Measurements from ENCODE around the gene PPP4R1.

PPP4R1 gene

GRCh38 chr18:9596226-9596625, 18.1 kb downstream of the PPP4R1 start:
- peak overlapping the region in 1 of 2 experiments; percentile 19 for H3K4me3 ChIP-seq (ENCODE audit: insufficient read depth in 1 of 2, low read depth in 1 of 2, low read length in 2 of 2)
- no peak overlapping the region for H2AFZ ChIP-seq (ENCODE audit: low read depth, low read length)
- no peak overlapping the region for H2BK15ac ChIP-seq (ENCODE audit: low read depth, poor library complexity, severe bottlenecking)
- no peak overlapping the region for H4K8ac ChIP-seq (ENCODE audit: low read length)
- no peak overlapping the region for H3K23ac ChIP-seq (ENCODE audit: low read length in 2 of 2)
- H3K4me2 ChIP-seq (ENCODE audit: low read length, poor library complexity, severe bottlenecking): no peak overlapping the region
- DNase-seq: no peak
- no peak overlapping the region for H2AK5ac ChIP-seq (ENCODE audit: low read length, severe bottlenecking)
- WGBS: 100% methylated on average over 1 of the region's 3 CpGs
- H2BK120ac ChIP-seq (ENCODE audit: low read depth, low read length): no peak overlapping the region
- no peak overlapping the region for H3K18ac ChIP-seq (ENCODE audit: low read depth in 1 of 2, low read length in 2 of 2)
- peaks cover 6% of the 10 kb centered on the region for H3K79me1 ChIP-seq (replicated peaks; ENCODE audit: low read length, poor library complexity, severe bottlenecking)
- H3K4me1 ChIP-seq (ENCODE audit: control insufficient read depth, insufficient read depth, low read depth, low read length): peaks cover 1% of the 10 kb centered on the region
- no peak overlapping the region for H4K91ac ChIP-seq (ENCODE audit: low read length)
- H3K36me3 ChIP-seq (ENCODE audit: control insufficient read depth in 1 of 2, insufficient read depth in 2 of 2, low read depth in 1 of 2, low read length in 2 of 2): peaks cover 8 to 28% of the 10 kb centered on the region in 2 experiments
- H2BK5ac ChIP-seq (ENCODE audit: low read depth, low read length, poor library complexity, severe bottlenecking): no peak overlapping the region
- H3K14ac ChIP-seq (ENCODE audit: low read length in 2 of 2): no peak overlapping the region
- no peaks in the 10 kb centered on the region for H3K27me3 ChIP-seq (ENCODE audit: control insufficient read depth in 1 of 2, insufficient read depth in 1 of 2, low read length in 2 of 2)
- peak overlapping the region; percentile 49 for H3K9ac ChIP-seq (ENCODE audit: low read length)
- H2BK12ac ChIP-seq (ENCODE audit: low read length in 2 of 2): no peak overlapping the region
- H3K4ac ChIP-seq (ENCODE audit: low read depth in 1 of 2, low read length in 2 of 2): no peak overlapping the region
- H3K9me3 ChIP-seq (ENCODE audit: control insufficient read depth, low read length): peaks cover 22% of the 10 kb centered on the region
- H3K27ac ChIP-seq (ENCODE audit: low read length, poor library complexity, severe bottlenecking): no peak overlapping the region

GRCh38 chr18:9594823-9595596, 19.3 kb downstream of the PPP4R1 start:
- Histone ChIP-seq H3K27me3 (ENCODE audit: control insufficient read depth in 1 of 2, insufficient read depth in 1 of 2, low read length in 2 of 2) (no peaks in the 10 kb centered on the region), H2BK12ac (ENCODE audit: low read length in 2 of 2) (no peak overlapping the region), H3K79me1 (replicated peaks; ENCODE audit: low read length, poor library complexity, severe bottlenecking) (peaks cover 7% of the 10 kb centered on the region), H3K4me3 (ENCODE audit: insufficient read depth in 1 of 2, low read depth in 1 of 2, low read length in 2 of 2) (peak overlapping the region in 1 of 2 experiments; percentile 69), H3K9ac (ENCODE audit: low read length) (peak overlapping the region; percentile 71), H2BK5ac (ENCODE audit: low read depth, low read length, poor library complexity, severe bottlenecking) (no peak overlapping the region), H3K36me3 (ENCODE audit: control insufficient read depth in 1 of 2, insufficient read depth in 2 of 2, low read depth in 1 of 2, low read length in 2 of 2) (peaks cover 5 to 37% of the 10 kb centered on the region in 2 experiments), H2AK5ac (ENCODE audit: low read length, severe bottlenecking) (no peak overlapping the region), H3K4ac (ENCODE audit: low read depth in 1 of 2, low read length in 2 of 2) (no peak overlapping the region), H3K4me2 (ENCODE audit: low read length, poor library complexity, severe bottlenecking) (no peak overlapping the region), H3K4me1 (ENCODE audit: control insufficient read depth, insufficient read depth, low read depth, low read length) (peaks cover 1% of the 10 kb centered on the region), H4K91ac (ENCODE audit: low read length) (no peak overlapping the region), H3K23ac (ENCODE audit: low read length in 2 of 2) (no peak overlapping the region), H4K8ac (ENCODE audit: low read length) (no peak overlapping the region), H3K9me3 (ENCODE audit: control insufficient read depth, low read length) (peaks cover 11% of the 10 kb centered on the region), H2AFZ (ENCODE audit: low read depth, low read length) (no peak overlapping the region), H3K14ac (ENCODE audit: low read length in 2 of 2) (no peak overlapping the region), H2BK15ac (ENCODE audit: low read depth, poor library complexity, severe bottlenecking) (no peak overlapping the region), H3K27ac (ENCODE audit: low read length, poor library complexity, severe bottlenecking) (peak overlapping the region; percentile 10), H3K18ac (ENCODE audit: low read depth in 1 of 2, low read length in 2 of 2) (no peak overlapping the region), H2BK120ac (ENCODE audit: low read depth, low read length) (no peak overlapping the region)
- WGBS: 87% methylated on average over 1 of the region's 1 CpG
- DNase-seq: peak; percentile 55

DNA sequence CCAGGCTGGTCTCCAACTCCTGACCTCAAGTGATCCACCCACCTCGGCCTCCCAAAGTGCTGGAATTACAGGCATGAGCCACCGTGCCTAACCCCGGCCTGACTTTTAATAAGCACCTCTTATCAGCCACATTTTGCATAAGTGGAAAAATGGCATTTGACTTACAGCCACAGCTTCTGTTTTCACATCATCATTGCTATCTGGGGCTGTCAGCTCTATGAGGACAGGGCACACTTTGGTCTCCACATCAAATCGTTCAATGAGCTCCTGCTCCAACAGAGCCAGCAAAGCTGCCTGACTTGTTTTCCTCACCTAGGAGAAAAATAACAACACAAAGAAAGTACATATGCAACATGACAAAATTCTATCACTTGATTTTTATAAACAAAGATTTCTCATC, 26.4 kb downstream of the PPP4R1 start:
- DNase-seq: no peak
- Histone ChIP-seq H2BK15ac (ENCODE audit: low read depth, poor library complexity, severe bottlenecking) (no peak overlapping the region), H2AFZ (ENCODE audit: low read depth, low read length) (no peak overlapping the region), H4K8ac (ENCODE audit: low read length) (no peak overlapping the region), H2AK5ac (ENCODE audit: low read length, severe bottlenecking) (no peak overlapping the region), H3K23ac (ENCODE audit: low read length in 2 of 2) (no peak overlapping the region), H2BK12ac (ENCODE audit: low read length in 2 of 2) (no peak overlapping the region), H3K4me1 (ENCODE audit: control insufficient read depth, insufficient read depth, low read depth, low read length) (no peaks in the 10 kb centered on the region), H3K79me1 (replicated peaks; ENCODE audit: low read length, poor library complexity, severe bottlenecking) (peaks cover 12% of the 10 kb centered on the region), H3K36me3 (ENCODE audit: control insufficient read depth in 1 of 2, insufficient read depth in 2 of 2, low read depth in 1 of 2, low read length in 2 of 2) (peaks cover 11 to 76% of the 10 kb centered on the region in 2 experiments), H2BK120ac (ENCODE audit: low read depth, low read length) (no peak overlapping the region), H2BK5ac (ENCODE audit: low read depth, low read length, poor library complexity, severe bottlenecking) (no peak overlapping the region), H3K9me3 (ENCODE audit: control insufficient read depth, low read length) (no peaks in the 10 kb centered on the region), H3K27me3 (ENCODE audit: control insufficient read depth in 1 of 2, insufficient read depth in 1 of 2, low read length in 2 of 2) (no peaks in the 10 kb centered on the region), H3K4me3 (ENCODE audit: insufficient read depth in 1 of 2, low read depth in 1 of 2, low read length in 2 of 2) (no peak overlapping the region), H3K18ac (ENCODE audit: low read depth in 1 of 2, low read length in 2 of 2) (no peak overlapping the region), H3K4ac (ENCODE audit: low read depth in 1 of 2, low read length in 2 of 2) (no peak overlapping the region), H3K9ac (ENCODE audit: low read length) (no peak overlapping the region), H3K4me2 (ENCODE audit: low read length, poor library complexity, severe bottlenecking) (no peak overlapping the region), H4K91ac (ENCODE audit: low read length) (no peak overlapping the region), H3K14ac (ENCODE audit: low read length in 2 of 2) (no peak overlapping the region), H3K27ac (ENCODE audit: low read length, poor library complexity, severe bottlenecking) (no peak overlapping the region)
- 95% methylated on average over 4 of the region's 4 CpGs for WGBS

- Histone ChIP-seq H3K36me3 (ENCODE audit: control insufficient read depth in 1 of 2, insufficient read depth in 2 of 2, low read depth in 1 of 2, low read length in 2 of 2) (peaks cover 11 to 76% of the 10 kb centered on the region in 2 experiments), H2AFZ (ENCODE audit: low read depth, low read length) (no peak overlapping the region), H2BK120ac (ENCODE audit: low read depth, low read length) (no peak overlapping the region), H3K79me1 (replicated peaks; ENCODE audit: low read length, poor library complexity, severe bottlenecking) (peaks cover 10% of the 10 kb centered on the region), H3K9me3 (ENCODE audit: control insufficient read depth, low read length) (no peaks in the 10 kb centered on the region), H4K91ac (ENCODE audit: low read length) (no peak overlapping the region), H3K4me3 (ENCODE audit: insufficient read depth in 1 of 2, low read depth in 1 of 2, low read length in 2 of 2) (no peak overlapping the region), H2BK15ac (ENCODE audit: low read depth, poor library complexity, severe bottlenecking) (no peak overlapping the region), H3K4me1 (ENCODE audit: control insufficient read depth, insufficient read depth, low read depth, low read length) (no peaks in the 10 kb centered on the region), H4K8ac (ENCODE audit: low read length) (no peak overlapping the region), H3K9ac (ENCODE audit: low read length) (no peak overlapping the region), H3K18ac (ENCODE audit: low read depth in 1 of 2, low read length in 2 of 2) (no peak overlapping the region), H2AK5ac (ENCODE audit: low read length, severe bottlenecking) (no peak overlapping the region), H3K14ac (ENCODE audit: low read length in 2 of 2) (no peak overlapping the region), H3K23ac (ENCODE audit: low read length in 2 of 2) (no peak overlapping the region), H3K4ac (ENCODE audit: low read depth in 1 of 2, low read length in 2 of 2) (no peak overlapping the region), H3K27ac (ENCODE audit: low read length, poor library complexity, severe bottlenecking) (no peak overlapping the region), H2BK12ac (ENCODE audit: low read length in 2 of 2) (no peak overlapping the region), H3K27me3 (ENCODE audit: control insufficient read depth in 1 of 2, insufficient read depth in 1 of 2, low read length in 2 of 2) (no peaks in the 10 kb centered on the region), H2BK5ac (ENCODE audit: low read depth, low read length, poor library complexity, severe bottlenecking) (no peak overlapping the region), H3K4me2 (ENCODE audit: low read length, poor library complexity, severe bottlenecking) (no peak overlapping the region)
- DNase-seq: no peak
- 96% methylated on average over 2 of the region's 3 CpGs for WGBS
Observed at GRCh38 chr18:9586814-9587213, 27.5 kb downstream of the PPP4R1 start.
